ENCODE results near the gene IMPG2. TPM values are rescaled to one million over a fixed set of nuclear protein-coding genes. Genes with fewer than 3 reads are reported as not detected.

IMPG2 gene
- total and polyA plus RNA-seq, 2 experiments from 2014 or later: 0.77 TPM; not detected in 1

DNA sequence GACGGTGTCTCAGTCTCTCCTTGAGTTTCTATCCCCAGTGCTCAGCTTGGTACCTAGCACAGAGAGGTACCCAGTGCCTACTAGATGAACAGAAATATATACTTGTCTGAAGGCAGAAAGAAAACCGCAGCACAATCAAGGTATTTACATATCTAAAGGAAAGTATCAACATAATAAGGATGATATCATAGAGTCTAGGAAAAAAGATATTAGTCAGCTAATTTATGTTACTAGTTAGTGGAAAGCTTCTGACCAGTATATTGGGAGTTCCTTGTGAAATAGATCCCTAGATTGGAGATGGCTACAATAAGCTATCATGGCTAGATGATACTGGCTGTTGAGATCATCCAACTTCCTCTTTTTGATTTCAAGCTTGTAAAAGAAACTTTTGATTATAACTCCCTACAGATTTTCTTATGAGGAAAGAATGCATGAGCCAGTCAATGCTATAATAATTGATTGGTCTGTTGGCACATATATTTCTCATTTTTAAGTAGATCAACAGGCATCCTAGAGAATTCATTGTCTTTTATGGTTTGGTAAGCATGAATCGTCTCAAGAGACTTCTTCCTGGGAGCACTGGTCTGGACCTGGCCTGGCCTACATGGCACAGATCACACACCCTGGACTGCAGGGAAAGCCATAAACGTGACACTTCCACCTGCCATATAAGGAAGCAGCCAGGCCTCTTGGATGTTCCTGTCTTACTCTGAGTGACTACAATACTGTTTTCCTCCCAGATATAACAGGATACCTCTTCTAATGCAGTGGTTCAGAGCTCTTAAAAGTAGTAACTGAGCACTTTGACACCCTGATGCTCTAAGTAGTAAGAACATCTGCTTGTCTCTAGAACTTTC, 60.7 kb downstream of the IMPG2 start:
- peak; percentile 54 for DNase-seq (ENCODE audit: low spot score)
- no peak overlapping the region for H3K4me3 ChIP-seq
- TF ChIP-seq EZH2phosphoT487 (IDR thresholded peaks at IDR 0.05; ENCODE audit: low read depth, severe bottlenecking, unreplicated experiment) (no peak), EZH2 (IDR thresholded peaks at IDR 0.05; ENCODE audit: borderline replicate concordance) (no peak)
- TF ChIP-seq, protein P1, sequence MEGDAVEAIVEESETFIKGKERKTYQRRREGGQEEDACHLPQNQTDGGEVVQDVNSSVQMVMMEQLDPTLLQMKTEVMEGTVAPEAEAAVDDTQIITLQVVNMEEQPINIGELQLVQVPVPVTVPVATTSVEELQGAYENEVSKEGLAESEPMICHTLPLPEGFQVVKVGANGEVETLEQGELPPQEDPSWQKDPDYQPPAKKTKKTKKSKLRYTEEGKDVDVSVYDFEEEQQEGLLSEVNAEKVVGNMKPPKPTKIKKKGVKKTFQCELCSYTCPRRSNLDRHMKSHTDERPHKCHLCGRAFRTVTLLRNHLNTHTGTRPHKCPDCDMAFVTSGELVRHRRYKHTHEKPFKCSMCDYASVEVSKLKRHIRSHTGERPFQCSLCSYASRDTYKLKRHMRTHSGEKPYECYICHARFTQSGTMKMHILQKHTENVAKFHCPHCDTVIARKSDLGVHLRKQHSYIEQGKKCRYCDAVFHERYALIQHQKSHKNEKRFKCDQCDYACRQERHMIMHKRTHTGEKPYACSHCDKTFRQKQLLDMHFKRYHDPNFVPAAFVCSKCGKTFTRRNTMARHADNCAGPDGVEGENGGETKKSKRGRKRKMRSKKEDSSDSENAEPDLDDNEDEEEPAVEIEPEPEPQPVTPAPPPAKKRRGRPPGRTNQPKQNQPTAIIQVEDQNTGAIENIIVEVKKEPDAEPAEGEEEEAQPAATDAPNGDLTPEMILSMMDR (IDR thresholded peaks at IDR 0.05; ENCODE audit: poor library complexity): no peak
- no peaks in the 10 kb centered on the region for H3K36me3 ChIP-seq (replicated peaks; ENCODE audit: insufficient read depth, low read depth)
- no peaks in the 10 kb centered on the region for H3K9me3 ChIP-seq (ENCODE audit: low read depth)
- no peak overlapping the region for H3K4me2 ChIP-seq
- H2AFZ ChIP-seq: no peak overlapping the region
- 64% methylated on average over 4 of the region's 4 CpGs for WGBS (ENCODE audit: low lambda C conversion rate, missing lambda C conversion rate)
- no peaks in the 10 kb centered on the region for H3K9me2 ChIP-seq (replicated peaks; ENCODE audit: insufficient read depth)
- H3K27ac ChIP-seq: no peak overlapping the region
- no peaks in the 10 kb centered on the region for H3K4me1 ChIP-seq (ENCODE audit: insufficient read depth)
- no peaks in the 10 kb centered on the region for H3K27me3 ChIP-seq
- H3K79me2 ChIP-seq: no peaks in the 10 kb centered on the region
- no peaks in the 10 kb centered on the region for H4K20me1 ChIP-seq (ENCODE audit: insufficient read depth, poor library complexity, severe bottlenecking)

GRCh38 chr3:101256511-101256910, 63.9 kb downstream of the IMPG2 start:
- TF ChIP-seq EZH2phosphoT487 (IDR thresholded peaks at IDR 0.05; ENCODE audit: low read depth, severe bottlenecking, unreplicated experiment) (no peak), EZH2 (IDR thresholded peaks at IDR 0.05; ENCODE audit: borderline replicate concordance) (no peak)
- TF ChIP-seq, protein P1 (IDR thresholded peaks at IDR 0.05; ENCODE audit: poor library complexity): no peak
- Histone ChIP-seq H3K9me3 (ENCODE audit: low read depth) (no peaks in the 10 kb centered on the region), H3K4me1 (ENCODE audit: insufficient read depth) (no peaks in the 10 kb centered on the region), H3K79me2 (no peaks in the 10 kb centered on the region), H3K36me3 (replicated peaks; ENCODE audit: insufficient read depth, low read depth) (no peaks in the 10 kb centered on the region), H3K4me3 (no peak overlapping the region), H3K9me2 (replicated peaks; ENCODE audit: insufficient read depth) (no peaks in the 10 kb centered on the region), H2AFZ (no peak overlapping the region), H4K20me1 (ENCODE audit: insufficient read depth, poor library complexity, severe bottlenecking) (no peaks in the 10 kb centered on the region), H3K27me3 (no peaks in the 10 kb centered on the region), H3K4me2 (no peak overlapping the region), H3K27ac (no peak overlapping the region)
- no peak for DNase-seq (ENCODE audit: low spot score)
- 78% methylated on average over 3 of the region's 3 CpGs for WGBS (ENCODE audit: low lambda C conversion rate, missing lambda C conversion rate)

- H3K79me2 ChIP-seq: no peaks in the 10 kb centered on the region
- H3K27ac ChIP-seq: no peak overlapping the region
- H2AFZ ChIP-seq: no peak overlapping the region
- H3K4me2 ChIP-seq: no peak overlapping the region
- H3K36me3 ChIP-seq (replicated peaks; ENCODE audit: insufficient read depth, low read depth): no peaks in the 10 kb centered on the region
- H3K9me2 ChIP-seq (replicated peaks; ENCODE audit: insufficient read depth): no peaks in the 10 kb centered on the region
- no peaks in the 10 kb centered on the region for H4K20me1 ChIP-seq (ENCODE audit: insufficient read depth, poor library complexity, severe bottlenecking)
- H3K4me1 ChIP-seq (ENCODE audit: insufficient read depth): no peaks in the 10 kb centered on the region
- no peak for TF ChIP-seq EZH2 (IDR thresholded peaks at IDR 0.05; ENCODE audit: borderline replicate concordance)
- no peak for TF ChIP-seq EZH2phosphoT487 (IDR thresholded peaks at IDR 0.05; ENCODE audit: low read depth, severe bottlenecking, unreplicated experiment)
- TF ChIP-seq, protein P1 (IDR thresholded peaks at IDR 0.05; ENCODE audit: poor library complexity): no peak
- H3K9me3 ChIP-seq (ENCODE audit: low read depth): no peaks in the 10 kb centered on the region
- 69% methylated on average over 2 of the region's 2 CpGs for WGBS (ENCODE audit: low lambda C conversion rate, missing lambda C conversion rate)
- H3K4me3 ChIP-seq: no peak overlapping the region
- no peak for DNase-seq (ENCODE audit: low spot score)
- no peaks in the 10 kb centered on the region for H3K27me3 ChIP-seq
Observed at GRCh38 chr3:101255441-101255840, 64.9 kb downstream of the IMPG2 start.

Data from hepatocyte (in vitro differentiated cells).